Thyroid gland (tissue), 4 donors: Measurements from ENCODE around the gene WBP1L. TPM values are rescaled to one million over a fixed set of nuclear protein-coding genes. Genes with fewer than 3 reads are reported as not detected.

Experiments used
- DNase-seq, 2 donors: peaks; one replicate each; pipeline ENCODE4 v3.0.0-alpha.2; 2019
- H3K27ac ChIP-seq, 3 donors: fragments of 200-600 bp; sonication (generic); 1 replicate in 2 of 3; 2 replicates in 1 of 3; pipeline ENCODE4 v1.5.1; 2016 to 2019; ENCODE audit warnings: mild to moderate bottlenecking in 1 of 3, moderate library complexity in 1 of 3
- H3K27me3 ChIP-seq: fragments of 200-600 bp; sonication (generic); one replicate; pipeline ENCODE4 v1.5.1; 2019
- H3K36me3 ChIP-seq, 2 donors: fragments of 200-600 bp; sonication (generic); one replicate each; pipeline ENCODE4 v1.5.1; 2016 to 2019
- H3K4me1 ChIP-seq, 2 donors: fragments of 200-600 bp; sonication (generic); one replicate each; pipeline ENCODE4 v1.5.1; 2017 to 2019
- H3K4me3 ChIP-seq, 3 donors: fragments of 200-600 bp; sonication (generic); replicated peaks in 1 of 3; 1 replicate in 2 of 3; 2 replicates in 1 of 3; pipeline ENCODE4 v1.5.1; 2016; ENCODE audit warnings: mild to moderate bottlenecking in 1 of 3
- H3K9me3 ChIP-seq: fragments of 200-600 bp; sonication (generic); one replicate; pipeline ENCODE4 v1.5.1; 2017
- POLR2A ChIP-seq, 2 donors: fragments of 450-650 bp; IDR thresholded peaks; one replicate each; pipeline ENCODE4 v1.6.1; 2017; ENCODE audit warnings: antibody characterized with exemption in 2 of 2, mild to moderate bottlenecking in 2 of 2, moderate library complexity in 1 of 2
- WGBS, 2 donors: methylation state at CpG; one replicate each; pipeline ENCODE4 v1.1.5; 2017; 5-methylcytosine and 5-hydroxymethylcytosine counted together
- intact Hi-C: fragments of 100-400 bp; cut with DNase I; formaldehyde crosslinking; loops from one replicate; pipeline ENCODE4 v1.15.1; 2023
- total RNA-seq, 4 donors: library from RNA; depleted of rRNA; stranded (reverse); fragments of >200 nt; gene quantifications; one replicate each; pipeline ENCODE4 v1.2.3, GENCODE V29; 2016
- TF ChIP-seq, protein P1 (sequence below), 6 experiments: fragments of 200-600 bp in 3 of 6; fragments of 450-650 bp in 3 of 6; sonication (generic) in 3 of 6; IDR thresholded peaks; one replicate each; pipeline ENCODE4 v1.5.1; 2016 to 2019; ENCODE audit warnings: antibody characterized with exemption in 6 of 6, mild to moderate bottlenecking in 2 of 6, inconsistent platforms in 1 of 6, moderate library complexity in 1 of 6

WBP1L gene
- total RNA-seq, 4 donors from 2014 or later: 194 to 384 (median 314) TPM

GRCh38 chr10:102712089-102712488 lies 31.7 kb upstream of the WBP1L start:
- Histone ChIP-seq H3K36me3 (no peaks in the 10 kb centered on the region), H3K4me1 (peaks cover 0 to 6% of the 10 kb centered on the region in 2 donors), H3K4me3 (no peak overlapping the region), H3K27ac (no peak overlapping the region), H3K27me3 (no peaks in the 10 kb centered on the region), H3K9me3 (no peaks in the 10 kb centered on the region)
- intact Hi-C loops: no loop called here
- WGBS, 2 donors: 85 to 86% methylated on average over 4 of the region's 4 CpGs
- DNase-seq: no peak
- TF ChIP-seq, protein P1, sequence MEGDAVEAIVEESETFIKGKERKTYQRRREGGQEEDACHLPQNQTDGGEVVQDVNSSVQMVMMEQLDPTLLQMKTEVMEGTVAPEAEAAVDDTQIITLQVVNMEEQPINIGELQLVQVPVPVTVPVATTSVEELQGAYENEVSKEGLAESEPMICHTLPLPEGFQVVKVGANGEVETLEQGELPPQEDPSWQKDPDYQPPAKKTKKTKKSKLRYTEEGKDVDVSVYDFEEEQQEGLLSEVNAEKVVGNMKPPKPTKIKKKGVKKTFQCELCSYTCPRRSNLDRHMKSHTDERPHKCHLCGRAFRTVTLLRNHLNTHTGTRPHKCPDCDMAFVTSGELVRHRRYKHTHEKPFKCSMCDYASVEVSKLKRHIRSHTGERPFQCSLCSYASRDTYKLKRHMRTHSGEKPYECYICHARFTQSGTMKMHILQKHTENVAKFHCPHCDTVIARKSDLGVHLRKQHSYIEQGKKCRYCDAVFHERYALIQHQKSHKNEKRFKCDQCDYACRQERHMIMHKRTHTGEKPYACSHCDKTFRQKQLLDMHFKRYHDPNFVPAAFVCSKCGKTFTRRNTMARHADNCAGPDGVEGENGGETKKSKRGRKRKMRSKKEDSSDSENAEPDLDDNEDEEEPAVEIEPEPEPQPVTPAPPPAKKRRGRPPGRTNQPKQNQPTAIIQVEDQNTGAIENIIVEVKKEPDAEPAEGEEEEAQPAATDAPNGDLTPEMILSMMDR (IDR thresholded peaks at IDR 0.05): no peak
- no peak for TF ChIP-seq POLR2A (IDR thresholded peaks at IDR 0.05)

DNA sequence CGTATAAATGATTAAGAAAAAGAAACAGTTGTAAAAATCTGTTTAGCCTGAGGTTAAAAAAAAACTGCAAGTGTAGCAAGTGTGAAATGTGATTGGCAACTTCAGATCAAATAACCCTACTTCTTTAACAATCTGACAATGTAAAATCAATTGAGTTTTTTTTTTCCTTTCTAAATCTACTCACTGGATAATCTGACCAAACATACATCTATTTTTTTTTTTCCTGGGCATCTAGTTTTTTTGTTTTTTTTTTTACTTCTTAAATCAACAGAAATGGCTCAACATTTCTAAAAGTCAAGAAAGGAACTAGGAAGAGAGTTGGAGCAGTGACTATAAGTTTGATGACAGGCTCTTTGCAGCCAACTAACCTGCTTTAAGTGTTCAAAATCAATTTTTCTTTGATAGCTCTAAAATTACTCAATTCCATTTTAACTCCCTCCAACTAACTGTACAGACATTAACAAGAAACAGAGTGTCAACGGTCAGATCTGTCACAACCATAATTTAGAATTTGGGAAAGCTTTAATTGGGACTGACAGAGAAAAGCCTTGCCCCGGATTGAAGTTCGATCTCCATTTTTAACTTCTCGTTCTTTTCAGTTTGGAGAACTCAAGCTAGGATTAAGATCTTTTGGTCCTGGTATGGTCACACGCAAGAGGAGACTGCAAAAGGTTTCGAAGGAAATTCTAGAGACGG lies 30.8 kb upstream of the WBP1L start:
- TF ChIP-seq POLR2A (IDR thresholded peaks at IDR 0.05): no peak
- TF ChIP-seq, protein P1 (IDR thresholded peaks at IDR 0.05): no peak
- no peaks in the 10 kb centered on the region for H3K36me3 ChIP-seq
- no peaks in the 10 kb centered on the region for H3K27me3 ChIP-seq
- 12% methylated on average over 8 of the region's 8 CpGs for WGBS, 2 donors
- peaks cover 3 to 10% of the 10 kb centered on the region in 2 donors for H3K4me1 ChIP-seq
- H3K9me3 ChIP-seq: no peaks in the 10 kb centered on the region
- H3K27ac ChIP-seq: peak overlapping the region; percentile 73 to 85 (median 74)
- peak overlapping the region in 2 of 3 donors; percentile 80 to 81 for H3K4me3 ChIP-seq
- no peak for DNase-seq
- intact Hi-C loops: no loop called here

GRCh38 chr10:102713539-102713813 lies 30.3 kb upstream of the WBP1L start:
- 0 to 1% methylated on average over 12 to 13 of the region's 13 CpGs for WGBS, 2 donors
- Histone ChIP-seq H3K27ac (peak overlapping the region; percentile 73 to 85 (median 74)), H3K4me1 (peaks cover 8 to 14% of the 10 kb centered on the region in 2 donors), H3K4me3 (peak overlapping the region; percentile 80 to 93 (median 81)), H3K27me3 (no peaks in the 10 kb centered on the region), H3K36me3 (no peaks in the 10 kb centered on the region), H3K9me3 (no peaks in the 10 kb centered on the region)
- no peak for TF ChIP-seq POLR2A (IDR thresholded peaks at IDR 0.05)
- TF ChIP-seq, protein P1 (IDR thresholded peaks at IDR 0.05): peak in 2 of 6 experiments; percentile 24 to 56
- intact Hi-C loops: no loop called here
- no peak for DNase-seq

DNA sequence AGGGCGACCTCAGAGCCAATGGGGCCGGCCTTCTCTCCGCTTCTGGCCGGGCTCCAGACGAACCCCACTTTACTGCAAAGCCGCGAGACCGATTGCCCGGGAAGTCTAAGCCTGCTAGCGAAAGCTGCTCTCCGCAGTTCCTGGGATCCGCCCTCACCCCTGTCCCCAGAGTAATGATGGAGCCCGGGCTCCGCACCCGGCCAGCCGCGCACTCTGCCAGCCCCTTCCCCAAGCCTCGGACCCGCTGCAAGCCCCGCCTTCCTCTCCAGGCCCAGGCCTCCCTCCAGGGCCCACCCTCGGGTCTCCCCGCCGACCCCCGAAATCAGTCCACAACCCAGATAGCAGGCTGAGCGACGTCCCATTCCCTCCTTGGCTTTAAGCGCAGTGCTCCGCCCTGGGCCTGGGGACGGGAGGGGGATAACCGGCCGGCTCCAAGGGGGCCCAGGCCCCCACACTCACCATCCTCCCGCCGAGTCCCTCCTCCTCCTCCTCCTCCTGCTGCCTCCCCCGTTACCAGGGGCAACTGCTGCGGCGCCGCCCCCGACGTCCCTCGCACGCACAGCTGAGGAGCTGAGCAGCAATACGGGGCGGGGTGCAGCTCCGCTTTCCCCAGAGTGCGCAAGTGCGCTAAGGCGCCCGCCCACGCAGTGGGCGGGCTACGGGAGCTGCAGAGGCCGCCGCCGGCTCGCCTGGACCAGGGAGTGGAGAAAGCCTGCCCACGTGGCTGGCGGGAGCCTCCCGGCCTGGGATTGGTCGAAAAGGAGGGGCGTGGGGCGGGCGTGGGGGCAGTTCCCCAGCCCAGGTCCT lies 29.7 kb upstream of the WBP1L start, which contains the start of gene ARL3:
Gene ARL3 (minus strand): TSS at position 584 of the 807 bp plus-strand sequence. CDS start 122 bp downstream, at position 462.
- Histone ChIP-seq H3K4me3 (peak within 1 kb of the TSS; percentile 80 to 93 (median 89)), H3K36me3 (no peaks in the 10 kb centered on the region), H3K27me3 (no peaks in the 10 kb centered on the region), H3K9me3 (no peaks in the 10 kb centered on the region), H3K4me1 (peaks cover 14 to 17% of the 10 kb centered on the region in 2 donors), H3K27ac (peak within 1 kb of the TSS; percentile 74 to 85 (median 79))
- WGBS, 2 donors: 0 to 1% methylated on average over 15 to 33 of the region's 62 CpGs
- intact Hi-C loops: no loop called here
- TF ChIP-seq, protein P1 (IDR thresholded peaks at IDR 0.05): peak in 3 of 6 experiments; percentile 41 to 64 (median 45)
- TF ChIP-seq POLR2A (IDR thresholded peaks at IDR 0.05): peak; percentile 40 to 76
- DNase-seq: peak; percentile 99
